ENCODE measurements around the gene SH3BP2.

SH3BP2 gene

DNA sequence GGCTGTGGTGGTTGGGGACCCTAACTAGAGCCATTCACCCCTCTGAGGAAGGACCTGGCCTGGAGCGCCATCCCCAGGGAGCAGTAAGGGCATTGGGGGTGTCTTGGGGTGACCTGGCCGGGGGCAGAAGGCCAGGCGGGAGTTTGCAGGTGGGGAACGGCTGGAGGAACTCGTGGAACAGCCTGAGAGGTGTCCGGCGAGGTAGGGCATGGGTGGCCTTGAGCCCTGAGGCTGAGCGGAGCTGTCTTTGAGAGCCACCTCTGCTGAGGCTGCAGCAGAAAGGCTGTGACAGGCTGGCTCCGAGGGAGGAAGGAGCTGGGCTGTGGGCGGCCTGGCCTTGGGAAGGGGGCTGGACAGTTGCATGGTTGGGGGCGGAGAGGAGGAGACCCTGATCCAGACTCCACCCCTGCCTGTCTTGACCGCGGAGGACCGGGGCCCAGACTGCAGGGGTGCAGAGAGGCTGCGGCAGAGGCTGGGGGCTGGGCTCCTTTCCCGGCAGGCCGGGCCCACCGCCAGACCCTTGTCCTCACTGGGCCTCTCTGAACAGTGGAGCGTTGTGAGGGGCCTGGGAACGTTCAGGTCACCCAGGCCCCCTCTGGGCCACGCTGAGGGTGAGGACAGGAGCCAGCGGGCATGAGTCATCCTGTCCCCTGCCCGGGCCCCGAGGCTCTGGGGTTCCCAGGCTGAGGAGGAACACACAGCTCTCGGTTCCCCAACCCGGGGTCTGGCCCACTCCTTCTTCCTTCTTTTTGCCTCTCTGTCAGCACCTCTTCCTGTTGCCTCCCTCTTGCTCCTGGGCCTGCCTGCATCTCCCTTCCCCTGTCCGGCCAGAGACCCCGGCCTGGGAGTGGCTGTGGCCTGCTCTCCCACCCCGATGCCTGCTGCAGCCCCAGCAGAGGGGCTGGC, 8.1 kb downstream of the SH3BP2 start:
- peak overlapping the region; percentile 52 for H3K4me3 ChIP-seq (ENCODE audit: low read depth, low read length)
- DNase-seq (ENCODE audit: low read depth): no peak
- TF ChIP-seq CTCF (IDR thresholded peaks at IDR 0.05; ENCODE audit: low read depth, low read length, missing control alignments): no peak

GRCh38 chr4:2802618-2803531, 10.0 kb downstream of the SH3BP2 start:
- no peak overlapping the region for H3K4me3 ChIP-seq (ENCODE audit: low read depth, low read length)
- TF ChIP-seq CTCF (IDR thresholded peaks at IDR 0.05; ENCODE audit: low read depth, low read length, missing control alignments): no peak
- DNase-seq (ENCODE audit: low read depth): no peak

- H3K4me3 ChIP-seq (ENCODE audit: low read depth, low read length): no peak overlapping the region
- no peak for TF ChIP-seq CTCF (IDR thresholded peaks at IDR 0.05; ENCODE audit: low read depth, low read length, missing control alignments)
- no peak for DNase-seq (ENCODE audit: low read depth)
Measured at GRCh38 chr4:2803624-2804448, 11.0 kb downstream of the SH3BP2 start.

DNA sequence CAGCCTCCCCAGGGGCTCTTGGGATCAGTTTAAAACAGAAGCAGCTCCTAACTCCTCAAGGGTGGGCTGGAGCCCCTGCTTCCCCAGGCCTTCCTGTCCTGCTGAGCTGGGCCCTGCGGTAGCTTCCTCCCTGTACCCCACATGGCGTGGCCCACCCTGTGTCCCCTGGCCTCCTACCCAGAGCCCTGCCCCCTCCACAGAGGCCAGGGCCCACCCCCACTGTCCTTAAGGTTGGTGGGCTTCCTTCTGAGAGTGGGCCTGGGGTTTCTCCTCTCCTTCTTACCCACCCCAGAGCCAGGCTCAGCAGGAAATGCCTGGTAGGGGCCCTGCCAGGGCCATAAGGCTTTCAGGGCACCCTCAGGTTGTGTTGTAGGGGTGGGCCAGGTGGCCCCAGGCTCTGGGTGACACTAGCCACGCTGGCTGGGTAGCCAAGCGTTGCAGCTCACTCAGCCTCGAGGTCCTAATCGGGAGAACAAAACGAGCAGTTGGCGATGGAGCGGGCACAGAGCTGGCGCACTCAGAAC, 11.6 kb downstream of the SH3BP2 start:
- H3K4me3 ChIP-seq (ENCODE audit: low read depth, low read length): no peak overlapping the region
- no peak for TF ChIP-seq CTCF (IDR thresholded peaks at IDR 0.05; ENCODE audit: low read depth, low read length, missing control alignments)
- DNase-seq (ENCODE audit: low read depth): no peak

- H3K4me3 ChIP-seq (ENCODE audit: low read depth, low read length): no peak overlapping the region
- no peak for TF ChIP-seq CTCF (IDR thresholded peaks at IDR 0.05; ENCODE audit: low read depth, low read length, missing control alignments)
- DNase-seq (ENCODE audit: low read depth): no peak
Measured at GRCh38 chr4:2804973-2805501, 12.2 kb downstream of the SH3BP2 start.
